Inflammatory macrophage treated with lipopolysaccharide for 4 hours (primary cell): ENCODE measurements around the gene PTGER4.

Experiments used
- DNase-seq: peaks from one replicate; pipeline ENCODE4 v3.0.0-alpha.2; 2020

The PTGER4 gene

GRCh38 chr5:40672425-40672824, 7.3 kb upstream of the PTGER4 start:
- peak; percentile 95 for DNase-seq

GRCh38 chr5:40674661-40675235, 5.0 kb upstream of the PTGER4 start:
- DNase-seq: no peak

GRCh38 chr5:40675396-40676133, 4.2 kb upstream of the PTGER4 start:
- DNase-seq: peak; percentile 47

GRCh38 chr5:40676613-40677343, 2.9 kb upstream of the PTGER4 start:
- peak; percentile 37 for DNase-seq

- DNase-seq: no peak
Measured at GRCh38 chr5:40677456-40677855, 2.3 kb upstream of the PTGER4 start.

- DNase-seq: peak; percentile 79
Measured at GRCh38 chr5:40678026-40678425, 1.7 kb upstream of the PTGER4 start.

GRCh38 chr5:40678460-40679147, 1.1 kb upstream of the PTGER4 start:
- DNase-seq: peak; percentile 50

GRCh38 chr5:40679148-40679912, 385 bp upstream of the PTGER4 start:
- DNase-seq: peak; percentile 97

GRCh38 chr5:40680741-40681362, 1.1 kb downstream of the PTGER4 start:
- DNase-seq: peak; percentile 49

GRCh38 chr5:40681363-40682153, 1.8 kb downstream of the PTGER4 start:
- peak; percentile 72 for DNase-seq

GRCh38 chr5:40682154-40683017, 2.7 kb downstream of the PTGER4 start:
- peak; percentile 82 for DNase-seq

- no peak for DNase-seq
Measured at GRCh38 chr5:40683305-40683704, 3.6 kb downstream of the PTGER4 start.

GRCh38 chr5:40685193-40685592, 5.5 kb downstream of the PTGER4 start:
- DNase-seq: no peak

GRCh38 chr5:40685976-40686486, 6.3 kb downstream of the PTGER4 start:
- no peak for DNase-seq

- no peak for DNase-seq
Measured at GRCh38 chr5:40687321-40687720, 7.6 kb downstream of the PTGER4 start.

- DNase-seq: peak; percentile 84
Measured at GRCh38 chr5:40688127-40688761, 8.5 kb downstream of the PTGER4 start.

GRCh38 chr5:40688996-40689395, 9.3 kb downstream of the PTGER4 start:
- DNase-seq: no peak

GRCh38 chr5:40689438-40689837, 9.7 kb downstream of the PTGER4 start:
- peak; percentile 92 for DNase-seq

- DNase-seq: no peak
Measured at GRCh38 chr5:40690267-40690666, 10.6 kb downstream of the PTGER4 start.
